NAMALWA (cell line): ENCODE data around the gene CDH5.

Experiments used
- DNase-seq: peaks from one replicate; pipeline ENCODE4 v3.0.0-alpha.2; 2015; ENCODE audit warnings: low spot score

CDH5 gene

GRCh38 chr16:66416939-66417700 lies 50.6 kb downstream of the CDH5 start:
- DNase-seq: no peak

GRCh38 chr16:66418165-66418962 lies 51.9 kb downstream of the CDH5 start:
- DNase-seq: no peak

DNA sequence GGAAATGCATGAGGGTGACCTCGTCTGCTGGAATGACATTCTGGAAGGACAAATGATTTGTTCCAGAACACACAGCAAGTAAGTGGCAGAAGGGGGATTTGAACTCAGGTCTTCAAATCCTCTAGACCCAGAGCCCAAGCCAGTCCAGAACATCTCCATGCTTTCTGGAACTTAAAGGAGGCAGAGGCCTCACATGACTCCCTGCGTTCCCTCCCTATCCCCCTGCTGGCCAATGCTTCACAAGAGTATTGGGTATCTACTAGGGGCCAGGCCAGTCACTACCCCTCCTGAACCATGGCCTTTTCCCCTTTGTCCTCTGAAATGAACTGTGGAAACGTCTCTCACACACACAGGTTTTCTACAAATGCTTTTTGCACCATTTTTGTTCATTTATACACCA lies 53.0 kb downstream of the CDH5 start:
- DNase-seq: peak; percentile 12

DNA sequence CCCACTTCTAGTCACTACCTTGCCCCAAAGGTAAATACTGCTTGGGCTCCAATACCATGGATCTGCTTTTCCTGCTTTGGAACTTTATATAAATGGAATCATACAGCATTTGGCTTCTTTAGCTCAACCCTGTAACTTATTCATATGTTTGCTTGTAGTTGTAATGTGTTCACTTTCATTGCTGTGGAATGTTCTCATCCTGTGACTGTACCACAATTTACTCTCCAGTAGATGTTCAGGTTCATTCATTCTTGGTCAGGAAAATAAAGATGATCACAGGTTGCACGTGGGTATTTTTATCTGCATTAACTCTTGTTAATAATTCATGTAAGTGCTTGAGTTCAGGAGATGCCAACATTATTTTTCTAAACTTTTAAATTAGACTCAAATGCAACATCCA lies 53.9 kb downstream of the CDH5 start:
- no peak for DNase-seq

GRCh38 chr16:66421891-66422290 lies 55.4 kb downstream of the CDH5 start:
- no peak for DNase-seq

DNA sequence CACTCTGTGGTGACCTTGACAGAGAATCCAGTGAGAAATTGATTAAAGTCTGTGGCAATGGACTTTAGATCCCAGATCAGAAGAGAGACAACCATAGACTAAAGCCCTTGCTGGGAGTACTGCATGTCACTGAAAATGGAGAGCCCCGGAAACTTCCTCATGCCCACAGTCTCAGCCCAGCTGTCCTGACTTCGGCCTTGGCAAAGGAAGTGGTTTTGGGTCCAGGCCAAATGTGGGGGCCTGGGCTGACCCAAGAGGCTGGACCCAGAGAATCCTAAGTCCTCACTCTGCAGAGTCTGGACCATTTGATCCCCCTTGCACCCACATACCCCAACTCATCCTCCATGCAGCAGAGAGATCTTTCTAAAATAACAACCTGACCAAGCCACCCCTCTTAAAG lies 55.9 kb downstream of the CDH5 start:
- no peak for DNase-seq

- DNase-seq: no peak
Measured at GRCh38 chr16:66423177-66423576, 56.7 kb downstream of the CDH5 start.

DNA sequence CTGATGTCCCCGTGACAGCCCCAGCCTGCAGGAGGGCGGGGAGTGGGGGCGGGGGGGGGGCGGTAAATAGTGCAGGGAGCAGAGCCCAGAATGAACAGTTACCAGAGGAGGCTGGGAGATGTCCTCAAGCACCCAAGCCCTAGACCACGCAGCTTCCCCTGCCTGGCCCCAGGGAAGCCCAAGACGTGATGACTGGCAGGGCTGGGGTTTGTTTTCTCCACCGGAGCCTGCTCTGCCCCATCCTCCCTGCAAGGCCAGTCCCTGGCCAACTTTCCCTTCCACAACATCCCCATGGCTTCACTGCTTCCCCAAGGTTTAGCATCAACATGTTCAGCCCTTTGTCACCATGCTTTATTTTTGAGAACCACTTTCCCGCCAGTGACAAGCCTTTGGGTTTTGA lies 59.2 kb downstream of the CDH5 start:
- DNase-seq: no peak

DNA sequence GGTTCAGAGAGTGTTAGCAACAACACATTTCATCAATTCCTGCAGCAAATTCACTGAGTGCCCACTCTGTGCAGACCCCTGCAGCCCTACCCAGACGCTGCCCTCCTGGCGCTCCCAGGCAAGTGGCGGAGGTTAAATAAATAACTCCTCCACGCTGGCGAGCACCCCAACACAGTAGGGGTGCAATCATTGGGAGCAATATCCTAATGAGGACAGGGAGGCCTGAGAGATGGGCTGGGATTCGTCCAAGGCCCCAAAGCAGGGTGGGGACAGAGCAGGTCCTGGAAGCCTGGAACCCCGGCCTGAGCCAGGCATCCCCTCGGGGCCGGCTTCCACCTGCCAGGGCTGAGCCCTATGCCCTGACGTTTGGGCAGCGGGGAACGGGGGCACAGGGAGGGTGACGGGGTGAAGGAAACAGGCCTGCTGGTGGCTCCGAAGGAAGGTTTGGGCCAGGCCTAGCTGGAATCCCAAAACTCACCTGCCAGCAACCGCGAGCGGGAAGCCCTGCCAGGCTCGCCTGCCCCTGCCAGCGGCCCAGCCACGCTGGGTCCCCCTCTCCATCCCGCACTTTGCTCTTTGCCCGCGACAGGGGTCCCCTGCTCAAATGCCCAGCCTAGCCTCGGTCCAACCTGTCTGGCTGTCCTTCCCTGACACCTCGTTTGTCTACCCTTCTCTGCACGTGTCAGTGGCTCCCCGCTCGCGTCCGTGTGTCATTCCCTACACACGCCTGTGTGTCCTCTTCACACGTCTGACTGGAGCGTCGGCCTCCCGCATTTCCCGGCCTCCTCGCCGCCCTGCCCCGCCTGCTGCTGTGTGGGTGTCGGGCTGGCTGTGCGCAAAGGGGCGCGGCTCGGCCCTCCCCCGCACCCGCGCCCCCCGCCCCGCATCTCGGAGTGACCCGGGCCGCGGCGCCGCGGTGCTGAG lies 59.9 kb downstream of the CDH5 start:
- DNase-seq: no peak

DNA sequence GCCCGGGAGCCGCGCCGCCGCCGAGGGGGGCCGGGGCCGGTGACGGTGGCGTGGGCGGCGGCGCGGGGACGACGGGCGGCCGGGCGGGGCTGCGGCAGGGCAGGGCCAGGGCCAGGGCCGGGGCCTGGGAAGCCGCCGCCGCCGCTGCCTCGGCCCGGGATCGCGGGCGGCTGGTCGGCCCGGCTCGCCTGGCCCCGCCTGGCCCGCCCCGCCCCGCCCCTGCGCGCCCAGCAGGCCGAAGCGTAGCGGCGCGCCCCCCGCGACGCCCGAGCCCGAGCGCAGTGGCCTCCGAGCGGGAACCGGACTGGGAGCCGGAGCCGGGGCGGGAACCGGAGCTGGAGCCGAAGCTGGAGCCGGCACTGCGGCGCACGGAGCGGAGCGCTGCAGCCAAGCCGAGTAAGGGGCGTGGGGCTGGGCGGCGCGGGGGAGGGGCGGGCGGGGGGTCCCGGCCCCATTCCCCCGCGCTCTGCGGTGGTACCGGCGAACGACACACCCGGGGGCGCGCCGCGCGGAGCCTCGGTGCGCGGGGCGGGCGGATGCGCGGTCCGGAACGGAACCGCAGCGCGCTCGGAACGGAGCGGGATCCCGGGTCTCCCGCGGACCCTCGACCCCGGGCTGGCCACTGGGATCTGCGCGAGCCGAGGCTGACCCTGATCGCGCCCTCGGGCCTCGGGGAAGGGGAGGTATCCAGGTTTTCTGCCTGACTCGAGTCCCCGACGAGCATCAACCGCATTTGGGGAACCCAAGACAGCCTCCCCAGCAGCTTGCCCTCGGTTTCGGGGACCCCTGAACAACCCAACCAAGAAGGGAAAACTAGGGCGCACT lies 60.8 kb downstream of the CDH5 start, which contains the start of gene BEAN1:
Gene BEAN1 (plus strand): TSS at position 260 of the 825 bp plus-strand sequence. CDS start 10,382 bp downstream, outside the sequence.
- no peak for DNase-seq

DNA sequence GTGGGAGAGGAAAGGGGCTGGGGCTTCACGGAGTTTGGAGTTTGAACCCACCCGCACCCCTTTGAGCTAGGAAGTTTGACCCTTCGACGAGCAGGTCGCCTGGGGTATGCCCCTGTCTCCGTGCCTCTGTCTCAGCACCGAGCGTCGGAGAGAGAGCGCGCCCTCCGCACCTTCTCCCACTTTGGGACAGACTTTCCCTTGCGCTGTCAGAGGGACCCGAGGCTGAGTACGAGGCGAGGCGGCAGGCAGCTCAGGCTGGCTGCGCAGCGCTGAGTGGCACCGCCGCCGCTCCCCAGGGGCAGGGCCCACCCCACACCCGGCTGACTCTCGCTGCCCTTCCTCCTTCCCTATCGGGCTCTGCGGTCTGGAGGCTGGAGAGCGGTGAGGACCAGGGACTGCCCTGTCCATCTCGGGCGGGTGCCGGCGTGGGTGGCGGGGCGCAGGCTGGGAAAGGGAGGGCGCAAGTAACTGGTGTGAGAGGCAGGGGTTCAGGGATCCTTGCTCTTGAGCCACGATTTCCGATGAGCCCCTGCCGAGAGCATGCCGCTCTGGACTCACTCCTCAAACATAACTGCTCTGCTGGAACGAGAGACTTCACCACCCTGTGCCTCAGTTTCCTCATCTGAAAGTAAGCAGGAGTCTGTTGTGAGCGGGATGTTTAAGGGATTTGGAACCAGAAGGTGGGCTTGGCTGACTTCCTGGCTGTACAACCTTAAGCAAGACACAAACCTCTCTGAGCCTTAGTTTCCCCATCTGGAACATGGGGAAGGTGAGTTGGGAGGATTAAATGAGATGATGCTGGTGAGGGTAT lies 61.6 kb downstream of the CDH5 start:
- no peak for DNase-seq

DNA sequence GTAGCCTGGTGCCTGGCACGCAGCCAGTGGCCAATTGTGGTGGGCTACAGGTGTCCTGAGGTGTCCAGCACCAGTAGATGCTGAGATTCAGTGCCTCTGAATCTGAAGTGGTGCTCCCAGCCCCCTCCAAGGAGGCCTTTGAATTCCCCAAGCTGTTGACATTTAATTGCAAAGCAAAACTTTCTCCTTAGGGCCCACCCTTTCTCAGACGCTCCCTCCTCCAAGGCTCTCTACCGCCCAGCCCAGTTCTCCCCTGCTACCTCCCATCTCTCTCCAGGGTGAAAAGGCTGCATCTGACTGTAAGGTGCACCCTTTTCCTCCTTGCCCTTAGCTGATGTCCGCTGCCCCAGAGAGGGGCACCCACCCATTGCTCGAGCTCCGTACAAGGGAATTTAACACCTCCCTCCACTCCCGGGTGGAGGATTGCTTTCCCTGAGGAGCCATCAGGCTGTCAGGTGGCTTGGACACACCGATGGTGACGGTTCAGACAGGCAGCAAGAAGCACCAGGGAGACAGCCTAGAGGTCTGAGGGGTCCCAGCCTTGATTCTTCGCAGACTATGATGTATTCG lies 62.3 kb downstream of the CDH5 start:
- DNase-seq: no peak

DNA sequence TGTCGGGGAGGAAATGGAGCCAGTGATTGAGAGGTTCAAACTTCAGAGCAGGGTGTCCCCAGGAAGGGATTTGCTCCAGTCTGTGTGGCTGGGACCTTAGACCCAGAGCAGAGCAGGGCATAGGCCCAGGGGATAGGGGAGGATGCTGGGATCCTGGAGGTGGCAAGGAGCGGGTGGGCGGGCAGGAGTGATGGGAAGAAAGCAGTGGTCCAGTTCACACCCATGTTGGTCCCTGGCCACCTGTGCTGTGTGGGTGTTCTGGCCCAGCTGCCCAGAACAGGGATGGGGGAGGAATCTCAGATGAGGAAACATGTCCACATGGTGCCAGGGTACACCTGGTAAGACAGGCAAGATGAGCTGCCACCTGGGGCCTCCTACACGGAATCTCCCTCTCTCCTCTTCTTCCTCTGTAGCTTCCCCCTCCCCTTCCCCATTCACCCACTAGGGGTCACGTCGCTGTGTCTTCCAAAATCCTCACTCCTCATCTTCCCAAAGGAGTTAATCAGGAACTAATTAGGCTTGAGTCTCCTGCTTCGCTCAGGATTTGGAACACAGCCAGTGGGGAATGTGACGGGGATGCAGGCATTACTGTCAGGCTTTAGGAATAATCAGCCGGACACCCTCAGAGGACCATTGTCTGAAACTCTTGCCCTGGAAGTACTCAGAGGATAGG lies 62.9 kb downstream of the CDH5 start:
- DNase-seq: no peak

DNA sequence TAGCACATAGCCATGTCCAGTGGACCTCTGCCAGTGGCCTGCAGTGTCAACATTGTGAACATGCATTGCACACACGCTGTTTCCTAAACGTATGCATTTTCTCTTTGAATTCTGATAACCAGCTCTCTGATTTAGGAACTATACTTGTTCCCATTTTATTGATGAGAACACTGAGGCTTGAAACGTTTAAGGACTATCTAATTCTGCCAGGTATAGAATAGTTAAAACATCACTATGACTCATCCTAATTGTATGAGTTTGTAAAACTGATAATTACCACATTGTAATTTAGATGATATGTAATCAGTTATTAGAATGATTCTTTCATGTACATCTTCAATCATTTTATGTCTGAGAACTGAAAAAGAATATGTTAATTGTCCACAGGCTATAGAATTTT lies 63.7 kb downstream of the CDH5 start:
- DNase-seq: no peak

DNA sequence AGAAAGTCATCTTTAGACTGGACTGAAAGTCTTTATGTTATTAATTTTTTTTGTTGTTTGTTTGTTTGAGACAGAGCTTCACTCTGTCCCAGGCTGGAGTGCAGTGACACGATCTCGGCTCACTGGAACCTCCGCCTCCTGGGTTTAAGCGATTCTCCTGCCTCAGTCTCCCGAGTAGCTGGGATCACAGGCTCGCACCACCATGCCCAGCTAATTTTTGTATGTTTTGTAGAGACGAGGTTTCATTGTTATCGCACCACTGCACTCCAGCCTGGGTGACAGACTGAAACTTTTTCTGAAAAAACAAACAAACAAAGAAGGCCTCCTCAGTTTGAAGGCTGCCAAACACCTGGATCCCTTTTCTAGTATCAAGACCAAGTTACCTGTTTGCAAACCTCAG lies 65.3 kb downstream of the CDH5 start:
- DNase-seq: no peak

DNA sequence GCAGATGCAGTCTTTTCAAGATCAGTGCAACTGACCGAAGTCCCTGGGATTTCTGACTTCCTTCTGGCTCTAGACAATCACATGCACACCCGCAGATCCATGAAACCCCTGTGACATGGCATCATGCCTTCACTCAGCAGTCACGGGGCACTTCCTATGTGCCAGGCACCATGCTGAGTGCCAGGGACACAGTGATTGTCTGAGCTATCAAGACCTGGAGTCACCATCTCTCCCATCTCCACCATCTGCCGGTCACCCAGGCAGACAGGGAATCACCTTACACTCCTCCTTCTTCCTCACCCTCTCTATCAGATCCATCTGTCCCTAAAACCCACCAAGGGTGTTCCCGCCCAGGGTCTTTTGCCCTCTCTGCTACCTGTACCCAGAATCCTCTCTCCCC lies 65.9 kb downstream of the CDH5 start:
- no peak for DNase-seq

DNA sequence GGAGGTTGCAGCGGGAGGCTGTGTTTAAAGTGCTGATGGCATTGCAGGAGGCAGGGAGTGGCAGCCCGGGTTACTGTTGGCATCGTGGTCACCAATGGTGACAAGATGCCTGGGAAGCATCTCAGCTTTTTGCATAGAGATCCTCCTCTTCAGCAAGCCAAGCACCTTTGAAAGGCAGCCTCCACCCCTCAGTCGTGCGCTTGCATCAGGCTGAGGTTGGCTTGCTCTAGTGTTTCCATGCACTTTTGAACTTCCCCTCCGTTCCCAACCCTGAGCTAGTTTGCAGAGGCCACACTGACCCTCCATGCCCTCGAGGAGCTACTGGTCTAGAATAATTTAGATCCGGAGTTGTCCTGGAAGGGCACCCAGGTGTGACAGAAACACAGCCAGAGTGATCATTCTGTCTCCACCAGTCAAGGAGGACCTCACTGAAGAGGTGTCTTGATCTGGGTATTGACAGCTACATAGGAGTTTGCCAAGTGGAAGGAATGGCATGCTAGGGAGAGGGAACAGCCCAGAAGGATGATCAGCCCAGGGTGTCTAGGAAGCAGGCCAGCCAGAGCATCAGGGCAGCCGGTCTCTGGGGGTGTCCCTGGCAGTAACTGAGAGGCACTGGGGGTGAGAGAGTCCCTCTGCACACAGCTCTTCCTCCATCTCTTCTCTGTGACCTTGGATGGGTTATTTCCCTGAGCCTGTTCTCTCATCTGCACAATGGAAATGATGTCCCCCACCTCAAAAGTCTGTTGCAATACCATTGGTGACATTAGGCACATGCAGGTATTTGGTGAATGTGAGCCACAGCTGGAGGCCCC lies 68.3 kb downstream of the CDH5 start:
- no peak for DNase-seq

- DNase-seq: no peak
Measured at GRCh38 chr16:66435896-66436295, 69.4 kb downstream of the CDH5 start.
